H9 (cell line): ENCODE measurements around the gene HEPN1. TPM values are rescaled to one million over a fixed set of nuclear protein-coding genes. Genes with fewer than 3 reads are reported as not detected.

Source experiments
- DNase-seq: peaks from one replicate; pipeline ENCODE4 v3.0.0-alpha.2; 2017
- H2AFZ ChIP-seq: one replicate; pipeline ENCODE4 v1.6.1; 2013; ENCODE audit warnings: mild to moderate bottlenecking, low read length, control low read depth, moderate library complexity
- H2AK5ac ChIP-seq: 2 replicates; pipeline ENCODE4 v1.6.1; 2013; ENCODE audit warnings: low read length, control low read depth, mixed read lengths; ENCODE audit not compliant: insufficient read length
- H2BK120ac ChIP-seq: one replicate; pipeline ENCODE4 v1.6.1; 2013; ENCODE audit warnings: low read depth, mild to moderate bottlenecking, low read length, control low read depth, inconsistent platforms; ENCODE audit not compliant: poor library complexity, severe bottlenecking
- H2BK12ac ChIP-seq: 2 replicates; pipeline ENCODE4 v1.6.1; 2013; ENCODE audit warnings: low read length, control low read depth, mixed read lengths, low read depth; ENCODE audit not compliant: insufficient read length
- H2BK15ac ChIP-seq: 2 replicates; pipeline ENCODE4 v1.6.1; 2013; ENCODE audit warnings: low read depth, low read length, control low read depth
- H2BK20ac ChIP-seq: one replicate; pipeline ENCODE4 v1.6.1; 2013; ENCODE audit warnings: low read depth, mild to moderate bottlenecking, low read length, control low read depth, inconsistent platforms; ENCODE audit not compliant: poor library complexity, severe bottlenecking
- H2BK5ac ChIP-seq: 2 replicates; pipeline ENCODE4 v1.6.1; 2013; ENCODE audit warnings: low read length, control low read depth, mixed read lengths; ENCODE audit not compliant: insufficient read length
- H3K14ac ChIP-seq: 2 replicates; pipeline ENCODE4 v1.6.1; 2013; ENCODE audit warnings: low read length, control low read depth; ENCODE audit not compliant: insufficient read depth
- H3K18ac ChIP-seq: 2 replicates; pipeline ENCODE4 v1.6.1; 2013; ENCODE audit warnings: low read depth, mild to moderate bottlenecking, mixed read lengths, low read length, control low read depth; ENCODE audit not compliant: insufficient read length
- H3K23ac ChIP-seq: 2 replicates; pipeline ENCODE4 v1.6.1; 2013; ENCODE audit warnings: low read length, control low read depth, mixed read lengths, low read depth; ENCODE audit not compliant: insufficient read length
- H3K23me2 ChIP-seq: 2 replicates; pipeline ENCODE4 v1.6.1; 2013; ENCODE audit warnings: low read depth, mild to moderate bottlenecking, mixed read lengths, low read length, control low read depth; ENCODE audit not compliant: insufficient read length, poor library complexity, severe bottlenecking
- H3K27ac ChIP-seq: 2 replicates; pipeline ENCODE4 v1.5.1; 2013; ENCODE audit warnings: low read length, control low read depth, mixed read lengths, low read depth; ENCODE audit not compliant: insufficient read length
- H3K27me3 ChIP-seq: 2 replicates; pipeline ENCODE4 v1.6.1; 2013; ENCODE audit warnings: low read length, control low read depth, inconsistent platforms; ENCODE audit not compliant: insufficient read depth
- H3K4ac ChIP-seq: 2 replicates; pipeline ENCODE4 v1.6.1; 2013; ENCODE audit warnings: low read depth, mild to moderate bottlenecking, control low read depth, inconsistent platforms, low read length, moderate library complexity
- H3K4me1 ChIP-seq: 2 replicates; pipeline ENCODE4 v1.6.1; 2013; ENCODE audit warnings: low read length, control low read depth, inconsistent platforms; ENCODE audit not compliant: insufficient read depth
- H3K4me2 ChIP-seq: 2 replicates; pipeline ENCODE4 v1.6.1; 2013; ENCODE audit warnings: low read length, control low read depth, mixed read lengths; ENCODE audit not compliant: insufficient read length, insufficient read depth
- H3K56ac ChIP-seq: 2 replicates; pipeline ENCODE4 v1.6.1; 2013; ENCODE audit warnings: low read depth, mild to moderate bottlenecking, mixed read lengths, low read length, control low read depth; ENCODE audit not compliant: insufficient read length
- H3K79me1 ChIP-seq: 2 replicates; pipeline ENCODE4 v1.6.1; 2013; ENCODE audit warnings: low read depth, mild to moderate bottlenecking, moderate library complexity, low read length, control low read depth, inconsistent platforms; ENCODE audit not compliant: insufficient read depth, poor library complexity, severe bottlenecking
- H3K79me2 ChIP-seq: 2 replicates; pipeline ENCODE4 v1.6.1; 2013; ENCODE audit warnings: low read length, control low read depth, inconsistent platforms; ENCODE audit not compliant: insufficient read depth
- H3K9ac ChIP-seq: 2 replicates; pipeline ENCODE4 v1.6.1; 2013; ENCODE audit warnings: low read length, control low read depth, mixed read lengths; ENCODE audit not compliant: insufficient read length; ENCODE audit errors: extremely low read depth
- H3K9me3 ChIP-seq: one replicate; pipeline ENCODE4 v1.6.1; 2013; ENCODE audit warnings: low read depth, low read length, inconsistent platforms; ENCODE audit not compliant: control insufficient read depth
- H3T11ph ChIP-seq: one replicate; pipeline ENCODE4 v1.6.1; 2013; ENCODE audit warnings: mild to moderate bottlenecking, low read length, control low read depth, inconsistent platforms
- H4K20me1 ChIP-seq: one replicate; pipeline ENCODE4 v1.6.1; 2013; ENCODE audit not compliant: control insufficient read depth, insufficient read length, insufficient read depth
- H4K5ac ChIP-seq: 2 replicates; pipeline ENCODE4 v1.6.1; 2013; ENCODE audit warnings: low read depth, mild to moderate bottlenecking, mixed read lengths, low read length, control low read depth; ENCODE audit not compliant: insufficient read length
- H4K8ac ChIP-seq: replicated peaks from 2 replicates; pipeline ENCODE4 v1.6.1; 2013; ENCODE audit warnings: low read length, control low read depth, mixed read lengths, low read depth; ENCODE audit not compliant: insufficient read length
- H4K91ac ChIP-seq: 2 replicates; pipeline ENCODE4 v1.6.1; 2013; ENCODE audit warnings: low read depth, mild to moderate bottlenecking, moderate library complexity, mixed read lengths, low read length, control low read depth; ENCODE audit not compliant: insufficient read length
- H3K27ac Mint-ChIP-seq, 3 experiments: 2 replicates in 2 of 3; 3 replicates in 1 of 3; pipeline ENCODE4 v1.8.0; 2020 to 2021; ENCODE audit warnings: mixed read lengths in 3 of 3, mild to moderate bottlenecking in 1 of 3, moderate library complexity in 1 of 3
- H3K27me3 Mint-ChIP-seq: 2 replicates; pipeline ENCODE4 v1.8.0; 2021; ENCODE audit warnings: low read depth, mild to moderate bottlenecking, moderate library complexity, mixed read lengths
- H3K36me3 Mint-ChIP-seq, 3 experiments: 2 replicates in 2 of 3; 3 replicates in 1 of 3; pipeline ENCODE4 v1.8.0; 2020 to 2021; ENCODE audit warnings: low read depth in 3 of 3, mixed read lengths in 3 of 3; ENCODE audit not compliant: insufficient read depth in 1 of 3
- H3K4me1 Mint-ChIP-seq, 2 experiments: 2 replicates each; pipeline ENCODE4 v1.8.0; 2020; ENCODE audit warnings: mixed read lengths in 2 of 2
- H3K4me3 Mint-ChIP-seq, 2 experiments: 2 replicates in 1 of 2; 3 replicates in 1 of 2; pipeline ENCODE4 v1.8.0; 2020 to 2021; ENCODE audit warnings: mild to moderate bottlenecking in 2 of 2, mixed read lengths in 2 of 2, moderate library complexity in 1 of 2
- H3K9me3 Mint-ChIP-seq, 2 experiments: 2 replicates in 1 of 2; 3 replicates in 1 of 2; pipeline ENCODE4 v1.8.0; 2020; ENCODE audit warnings: mild to moderate bottlenecking in 2 of 2, mixed read lengths in 2 of 2, moderate library complexity in 1 of 2
- WGBS: extraction: QIAGEN DNeasy Blood & Tissue Kit; methylation state at CpG from one replicate; pipeline ENCODE4 v1.1.7; 2013; ENCODE audit warnings: missing lambda C conversion rate, low lambda C conversion rate, mixed read lengths; ENCODE audit not compliant: insufficient read length; ENCODE audit errors: extremely low coverage; 5-methylcytosine and 5-hydroxymethylcytosine counted together
- total RNA-seq: library from RNA; stranded (reverse); gene quantifications from 2 replicates; pipeline ENCODE4 v1.2.1, GENCODE V29; 2021
- TF ChIP-seq, protein P1 (sequence below): fragments of 200-600 bp; sonication (generic); conservative IDR thresholded peaks from 3 replicates; pipeline ENCODE4 v1.8.0; 2021; ENCODE audit warnings: antibody characterized with exemption, mild to moderate bottlenecking

HEPN1 gene
- total RNA-seq, 1 experiment from 2014 or later, result not detected

DNA sequence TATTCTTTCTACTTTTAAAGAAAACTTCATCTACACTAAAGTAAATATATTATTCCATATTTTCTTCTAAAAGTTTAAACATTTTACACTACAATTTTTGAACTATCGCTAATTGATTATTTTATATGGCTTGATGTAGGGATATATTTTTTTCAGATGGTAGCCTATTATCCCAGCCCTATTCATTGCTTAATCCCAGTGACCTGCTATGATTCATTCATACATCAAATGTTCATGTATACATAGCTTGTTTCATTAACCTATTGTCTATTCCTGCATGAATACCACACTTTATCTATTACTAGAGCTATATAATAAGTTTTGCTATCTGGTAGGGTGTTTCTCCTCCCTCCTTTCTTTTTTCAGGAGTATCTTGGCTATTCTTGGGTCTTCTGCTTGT lies 16.4 kb upstream of the HEPN1 start:
- Histone ChIP-seq H4K8ac (no peak overlapping the region), H3K9me3 (no peaks in the 10 kb centered on the region), H3K9ac (no peak overlapping the region), H2AK5ac (no peak overlapping the region), H3K27ac (no peak overlapping the region), H3K4me1 (peaks cover 4% of the 10 kb centered on the region; the same call in 1 of the 2 replicates), H3T11ph (no peak overlapping the region), H4K5ac (no peak overlapping the region), H2BK15ac (no peak overlapping the region), H2BK20ac (no peak overlapping the region), H3K23ac (no peak overlapping the region), H3K14ac (no peak overlapping the region), H2BK5ac (no peak overlapping the region), H4K91ac (no peak overlapping the region), H3K27me3 (no peaks in the 10 kb centered on the region; the same call in 1 of the 2 replicates), H2AFZ (no peak overlapping the region), H3K79me1 (no peaks in the 10 kb centered on the region), H3K23me2 (no peaks in the 10 kb centered on the region), H2BK120ac (no peak overlapping the region), H3K56ac (no peak overlapping the region), H3K4ac (no peak overlapping the region), H4K20me1 (no peaks in the 10 kb centered on the region), H3K4me2 (no peak overlapping the region), H2BK12ac (no peak overlapping the region), H3K18ac (no peak overlapping the region), H3K79me2 (no peaks in the 10 kb centered on the region)
- TF ChIP-seq, protein P1, sequence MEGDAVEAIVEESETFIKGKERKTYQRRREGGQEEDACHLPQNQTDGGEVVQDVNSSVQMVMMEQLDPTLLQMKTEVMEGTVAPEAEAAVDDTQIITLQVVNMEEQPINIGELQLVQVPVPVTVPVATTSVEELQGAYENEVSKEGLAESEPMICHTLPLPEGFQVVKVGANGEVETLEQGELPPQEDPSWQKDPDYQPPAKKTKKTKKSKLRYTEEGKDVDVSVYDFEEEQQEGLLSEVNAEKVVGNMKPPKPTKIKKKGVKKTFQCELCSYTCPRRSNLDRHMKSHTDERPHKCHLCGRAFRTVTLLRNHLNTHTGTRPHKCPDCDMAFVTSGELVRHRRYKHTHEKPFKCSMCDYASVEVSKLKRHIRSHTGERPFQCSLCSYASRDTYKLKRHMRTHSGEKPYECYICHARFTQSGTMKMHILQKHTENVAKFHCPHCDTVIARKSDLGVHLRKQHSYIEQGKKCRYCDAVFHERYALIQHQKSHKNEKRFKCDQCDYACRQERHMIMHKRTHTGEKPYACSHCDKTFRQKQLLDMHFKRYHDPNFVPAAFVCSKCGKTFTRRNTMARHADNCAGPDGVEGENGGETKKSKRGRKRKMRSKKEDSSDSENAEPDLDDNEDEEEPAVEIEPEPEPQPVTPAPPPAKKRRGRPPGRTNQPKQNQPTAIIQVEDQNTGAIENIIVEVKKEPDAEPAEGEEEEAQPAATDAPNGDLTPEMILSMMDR, result no peak
- DNase-seq, result no peak
- Mint-ChIP-seq H3K27me3 (peaks cover 27% of the 10 kb centered on the region), H3K36me3 (no peaks in the 10 kb centered on the region), H3K4me1 (peaks cover 14% of the 10 kb centered on the region in 2 experiments), H3K27ac (no peak overlapping the region), H3K9me3 (peaks cover 3 to 4% of the 10 kb centered on the region in 2 experiments; a peak in 3 of 5 replicates), H3K4me3 (no peak overlapping the region)
- WGBS, result no CpG with 5 or more reads among the region's 1 CpG
